Endothelial cell of umbilical vein (primary cell): ENCODE measurements around the gene SPINK9. TPM values are rescaled to one million over a fixed set of nuclear protein-coding genes. Genes with fewer than 3 reads are reported as not detected.
A peak's percentile ranks its signal among the peaks of the same experiment; 100 is the strongest.

ENCODE experiments used
- BruUV-seq: library from RNA; stranded (reverse); fragments of 400-500 nt; replicated peaks from 2 replicates; lab custom pipeline; 2021; lab: Mats Ljungman, UMichigan
- CTCF ChIA-PET: fragments of 300-600, 350-600 bp; sonication (Branson Sonifier 250); formaldehyde crosslinking; loops from one replicate; lab custom pipeline; 2021; ENCODE audit warnings: antibody characterized with exemption, inconsistent platforms; lab: Charles Lee
- POLR2A ChIA-PET: fragments of 300-600, 350-600 bp; sonication (Branson Sonifier 250); formaldehyde crosslinking; loops from one replicate; lab custom pipeline; 2021; ENCODE audit warnings: antibody characterized with exemption, inconsistent platforms; lab: Charles Lee
- DNase-seq: peaks from one replicate; pipeline ENCODE4 v3.0.0-alpha.2; 2011; ENCODE audit warnings: low read depth, low spot score
- FAIRE-seq: peaks from 2 replicates; lab custom pipeline; 2011; peaks lifted over from hg19 to GRCh38; lab: Jason Lieb, UNC
- H2AFZ ChIP-seq: 2 replicates; pipeline ENCODE4 v1.6.0; 2012; ENCODE audit warnings: low read depth, low read length, control low read depth, inconsistent platforms
- H3K27ac ChIP-seq: 2 replicates; pipeline ENCODE4 v1.5.1; 2011; ENCODE audit warnings: low read depth, mild to moderate bottlenecking, control low read depth, low read length, moderate library complexity; ENCODE audit not compliant: insufficient read depth
- H3K27me3 ChIP-seq, 2 experiments: 2 replicates each; pipeline versions ENCODE4 v1.6.0 to v1.6.1; 2011; ENCODE audit warnings: low read length in 2 of 2, mixed read lengths in 1 of 2; ENCODE audit not compliant: control insufficient read depth in 2 of 2, insufficient read depth in 2 of 2
- H3K36me3 ChIP-seq, 2 experiments: 2 replicates in 1 of 2; 3 replicates in 1 of 2; pipeline ENCODE4 v1.5.1; 2011; ENCODE audit warnings: low read length in 2 of 2, mild to moderate bottlenecking in 1 of 2, moderate library complexity in 1 of 2; ENCODE audit not compliant: control insufficient read depth in 2 of 2, insufficient read depth in 2 of 2; ENCODE audit errors: extremely low read depth in 1 of 2
- H3K4me1 ChIP-seq: 3 replicates; pipeline ENCODE4 v1.5.1; 2011; ENCODE audit warnings: mild to moderate bottlenecking, low read length; ENCODE audit not compliant: control insufficient read depth, insufficient read depth; ENCODE audit errors: extremely low read depth
- H3K4me2 ChIP-seq: 2 replicates; pipeline ENCODE4 v1.6.1; 2011; ENCODE audit warnings: low read length, control low read depth, mixed read lengths; ENCODE audit not compliant: insufficient read depth
- H3K4me3 ChIP-seq, 3 experiments: fragments of 200-600 bp in 1 of 3; sonication (generic), shearing (Covaris generic) in 1 of 3; replicated peaks in 1 of 3; 2 replicates each; pipeline ENCODE4 v1.5.1; 2011 to 2016; ENCODE audit warnings: control low read depth in 3 of 3, low read length in 3 of 3, mild to moderate bottlenecking in 2 of 3, inconsistent platforms in 1 of 3, low read depth in 1 of 3, moderate library complexity in 1 of 3; ENCODE audit not compliant: insufficient read depth in 1 of 3
- H3K79me2 ChIP-seq: 2 replicates; pipeline ENCODE4 v1.6.0; 2012; ENCODE audit warnings: low read length, inconsistent platforms; ENCODE audit not compliant: control insufficient read depth, insufficient read depth
- H3K9ac ChIP-seq: replicated peaks from 2 replicates; pipeline ENCODE3; 2011; ENCODE audit warnings: low read length, control low read depth; ENCODE audit not compliant: insufficient read depth; ENCODE audit errors: extremely low read depth
- H3K9me1 ChIP-seq: replicated peaks from 3 replicates; pipeline ENCODE4 v1.6.0; 2011; ENCODE audit warnings: mild to moderate bottlenecking, low read length; ENCODE audit not compliant: control insufficient read depth, insufficient read depth; ENCODE audit errors: extremely low read depth
- H3K9me3 ChIP-seq: replicated peaks from 2 replicates; pipeline ENCODE4 v1.5.1; 2012; ENCODE audit warnings: low read length, inconsistent platforms; ENCODE audit not compliant: control insufficient read depth, insufficient read depth
- H4K20me1 ChIP-seq: replicated peaks from 2 replicates; pipeline ENCODE3; 2011; ENCODE audit warnings: mild to moderate bottlenecking, low read length; ENCODE audit not compliant: control insufficient read depth, insufficient read depth; ENCODE audit errors: extremely low read depth
- EZH2 ChIP-seq: IDR thresholded peaks from 2 replicates; pipeline ENCODE4 v1.6.1; 2012; ENCODE audit warnings: borderline replicate concordance, low read depth, mild to moderate bottlenecking, moderate library complexity, low read length, inconsistent platforms; ENCODE audit not compliant: severe bottlenecking
- FOS ChIP-seq: IDR thresholded peaks from 2 replicates; pipeline ENCODE4 v1.6.1; 2011; ENCODE audit warnings: mild to moderate bottlenecking, low read length, moderate library complexity, borderline replicate concordance; ENCODE audit not compliant: insufficient read depth
- GATA2 ChIP-seq: IDR thresholded peaks from 2 replicates; pipeline ENCODE4 v1.7.0; 2011; ENCODE audit warnings: low read depth, mild to moderate bottlenecking, moderate library complexity, mixed read lengths, low read length; ENCODE audit not compliant: insufficient read length, insufficient read depth
- JUN ChIP-seq: IDR thresholded peaks from 2 replicates; pipeline ENCODE4 v1.6.1; 2011; ENCODE audit warnings: borderline replicate concordance, low read depth; ENCODE audit not compliant: insufficient read length, insufficient read depth
- MYC ChIP-seq: IDR thresholded peaks from one replicate; pipeline ENCODE4 v1.6.1; 2011; ENCODE audit warnings: mild to moderate bottlenecking, low read depth, low read length
- POLR2A ChIP-seq: IDR thresholded peaks from 2 replicates; pipeline ENCODE4 v1.6.1; 2012; ENCODE audit warnings: low read depth, mild to moderate bottlenecking, control low read depth, low read length
- POLR2AphosphoS5 ChIP-seq: IDR thresholded peaks from 2 replicates; pipeline ENCODE4 v1.6.1; 2012; ENCODE audit warnings: low read depth, mild to moderate bottlenecking, control low read depth, low read length, moderate library complexity; ENCODE audit not compliant: insufficient read depth
- dilution Hi-C: fragments of 300-500 bp; cut with MboI; formaldehyde crosslinking; loops from one replicate; pipeline ENCODE4 v1.15.0; 2019; ENCODE audit warnings: low sequenced_read_pairs; ENCODE audit not compliant: extremely low pct_ligation_motif_present
- intact Hi-C: fragments of 100-400 bp; cut with micrococcal nuclease; formaldehyde crosslinking; loops from one replicate; pipeline ENCODE4 v1.10.0; 2022
- polyA plus RNA-seq, 4 experiments: library from polyadenylated mRNA; depleted of rRNA in 3 of 4; stranded (reverse) in 3 of 4; unstranded in 1 of 4; fragments of >200 nt; gene quantifications; 2 replicates each; pipeline versions ENCODE4 v1.2.1 to v1.2.3, GENCODE V29; 2011 to 2012; ENCODE audit warnings: missing spikeins in 1 of 4
- total RNA-seq: library from RNA; stranded (reverse); gene quantifications from 2 replicates; pipeline ENCODE4 v1.2.3, GENCODE V29; 2021
- TF ChIP-seq, protein P1 (sequence below): IDR thresholded peaks from 2 replicates; pipeline ENCODE4 v1.6.1; 2011; ENCODE audit not compliant: insufficient read depth, insufficient read length

SPINK9 gene
- total and polyA plus RNA-seq, 2 donors (not counting 3 experiments of a cell fraction or from before 2014, with no cell fraction given) = not detected

DNA sequence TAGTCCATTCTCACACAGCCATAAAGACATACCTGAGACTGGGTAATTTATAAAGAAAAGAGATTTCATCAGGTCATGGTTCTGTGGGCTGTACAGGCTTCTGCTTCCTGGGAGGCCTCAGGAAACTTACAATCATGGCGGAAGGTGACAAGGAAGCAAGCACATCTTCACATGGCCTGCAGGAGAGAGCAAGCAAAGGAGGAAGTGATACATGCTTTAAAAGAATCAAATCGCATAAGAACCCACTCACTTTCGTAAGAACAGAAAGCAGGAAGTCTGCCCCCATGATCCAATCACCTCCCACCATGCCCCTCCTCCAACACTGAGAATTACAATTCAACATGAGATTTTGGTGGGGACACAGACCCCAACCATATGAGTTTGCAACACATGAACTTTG is 43.3 kb downstream of the SPINK9 start:
- Histone ChIP-seq H3K27ac (peak overlapping the region; percentile 3), H3K79me2 (no peaks in the 10 kb centered on the region), H3K4me2 (no peak overlapping the region), H4K20me1 (no peaks in the 10 kb centered on the region), H2AFZ (no peak overlapping the region), H3K4me1 (peaks cover 35% of the 10 kb centered on the region), H3K9ac (no peak overlapping the region), H3K9me3 (no peaks in the 10 kb centered on the region), H3K4me3 (no peak overlapping the region), H3K36me3 (no peaks in the 10 kb centered on the region), H3K9me1 (no peaks in the 10 kb centered on the region), H3K27me3 (no peaks in the 10 kb centered on the region)
- CTCF ChIA-PET = interaction anchor here (1.0 to 1.9 kb wide), 6 partner anchors 8 to 353 kb away, joined by 3 to 10 read pairs (median 6); no protein-coding TSS in a partner anchor
- intact Hi-C loops (loop anchor here (1.0 to 10.0 kb wide), 4 partner anchors 23 to 524 kb away; no protein-coding TSS in a partner anchor), dilution Hi-C loops (no loop called here)
- POLR2A ChIA-PET = interaction anchor here (1.4 kb wide), 1 partner anchor 91 kb away, joined by 3 read pairs; no protein-coding TSS in a partner anchor
- no TSS peak for BruUV-seq
- TF ChIP-seq, protein P1, sequence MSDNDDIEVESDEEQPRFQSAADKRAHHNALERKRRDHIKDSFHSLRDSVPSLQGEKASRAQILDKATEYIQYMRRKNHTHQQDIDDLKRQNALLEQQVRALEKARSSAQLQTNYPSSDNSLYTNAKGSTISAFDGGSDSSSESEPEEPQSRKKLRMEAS = no peak
- TF ChIP-seq JUN = no peak
- TF ChIP-seq GATA2 = no peak
- TF ChIP-seq MYC = no peak
- no peak for TF ChIP-seq EZH2
- TF ChIP-seq POLR2A = no peak
- no peak for TF ChIP-seq FOS
- TF ChIP-seq POLR2AphosphoS5 = no peak
- FAIRE-seq (no peak), DNase-seq (no peak)
